PC-9 (cell line): ENCODE results near the gene MMP25. TPM values are rescaled to one million over a fixed set of nuclear protein-coding genes. Genes with fewer than 3 reads are reported as not detected.

Experiments used
- BruUV-seq: library from RNA; stranded (reverse); fragments of 400-500 nt; replicated peaks from 2 replicates; lab custom pipeline; 2021; lab: Mats Ljungman, UMichigan
- CTCF ChIA-PET: fragments of 300-600 bp; sonication (Branson Sonifier 250); formaldehyde crosslinking; loops from one replicate; lab custom pipeline; 2022; ENCODE audit warnings: antibody characterized with exemption; lab: Charles Lee
- POLR2A ChIA-PET: fragments of 300-600 bp; sonication (Branson Sonifier 250); formaldehyde crosslinking; loops from one replicate; lab custom pipeline; 2022; ENCODE audit warnings: antibody characterized with exemption; ENCODE audit not compliant: unreplicated experiment; lab: Charles Lee
- DNase-seq, 2 experiments: peaks; one replicate each; pipeline versions ENCODE4 v3.0.0 to v3.0.0-alpha.2; 2015 to 2022; ENCODE audit warnings: mixed read lengths in 1 of 2
- H2AFZ ChIP-seq: fragments of 200-600 bp; sonication (generic); 2 replicates; pipeline ENCODE4 v1.8.1; 2017; ENCODE audit warnings: antibody characterized with exemption
- H3F3A ChIP-seq: fragments of 200-600 bp; sonication (generic); 2 replicates; pipeline ENCODE4 v1.8.1; 2017; ENCODE audit warnings: antibody characterized with exemption, mild to moderate bottlenecking, low read depth; ENCODE audit not compliant: insufficient read depth
- H3K27ac ChIP-seq: fragments of 200-600 bp; sonication (generic); 2 replicates; pipeline ENCODE4 v1.6.1; 2016; ENCODE audit warnings: mixed run types
- H3K27me3 ChIP-seq: fragments of 200-600 bp; sonication (generic); 2 replicates; pipeline ENCODE4 v1.6.1; 2016; ENCODE audit warnings: low read depth, mixed run types; ENCODE audit not compliant: insufficient read depth
- H3K36me3 ChIP-seq: fragments of 200-600 bp; sonication (generic); 2 replicates; pipeline ENCODE4 v1.6.1; 2016; ENCODE audit warnings: low read depth, mixed run types
- H3K4me1 ChIP-seq: fragments of 200-600 bp; sonication (generic); replicated peaks from 2 replicates; pipeline ENCODE4 v1.6.1; 2016; ENCODE audit warnings: mixed run types; ENCODE audit not compliant: insufficient read depth
- H3K4me2 ChIP-seq: fragments of 200-600 bp; sonication (generic); 2 replicates; pipeline ENCODE4 v1.6.1; 2017; ENCODE audit warnings: mixed run types
- H3K4me3 ChIP-seq: fragments of 200-600 bp; sonication (generic); 2 replicates; pipeline ENCODE4 v1.6.1; 2016; ENCODE audit warnings: mixed run types
- H3K79me2 ChIP-seq: fragments of 200-600 bp; sonication (generic); 2 replicates; pipeline ENCODE4 v1.6.1; 2017; ENCODE audit warnings: low read depth, mixed run types
- H3K9me2 ChIP-seq: fragments of 200-600 bp; sonication (generic); 2 replicates; pipeline ENCODE4 v1.8.1; 2017; ENCODE audit warnings: mild to moderate bottlenecking; ENCODE audit not compliant: insufficient read depth
- H3K9me3 ChIP-seq: fragments of 200-600 bp; sonication (generic); 2 replicates; pipeline ENCODE4 v1.8.1; 2016; ENCODE audit warnings: low read depth; ENCODE audit not compliant: insufficient read depth
- H4K20me1 ChIP-seq: fragments of 200-600 bp; sonication (generic); 2 replicates; pipeline ENCODE4 v1.8.1; 2017; ENCODE audit not compliant: insufficient read depth
- EZH2 ChIP-seq: fragments of 200-600 bp; sonication (generic); IDR thresholded peaks from 2 replicates; pipeline ENCODE4 v1.8.0; 2017; ENCODE audit warnings: antibody characterized with exemption, low read depth
- intact Hi-C: fragments of 100-400 bp; cut with micrococcal nuclease; formaldehyde crosslinking; loops from one replicate; pipeline ENCODE4 v1.10.0; 2022; ENCODE audit not compliant: unreplicated experiment
- total RNA-seq: library from RNA; stranded (reverse); gene quantifications from 2 replicates; pipeline ENCODE4 v1.2.3, GENCODE V29; 2021
- TF ChIP-seq, protein P1 (sequence below): fragments of 200-600 bp; sonication (generic); conservative IDR thresholded peaks from 2 replicates; pipeline ENCODE4 v1.6.1; 2017; ENCODE audit warnings: mixed run types, antibody characterized with exemption, mild to moderate bottlenecking, moderate library complexity

The MMP25 gene
- total RNA-seq, 1 experiment from 2014 or later: 0.83 TPM

DNA sequence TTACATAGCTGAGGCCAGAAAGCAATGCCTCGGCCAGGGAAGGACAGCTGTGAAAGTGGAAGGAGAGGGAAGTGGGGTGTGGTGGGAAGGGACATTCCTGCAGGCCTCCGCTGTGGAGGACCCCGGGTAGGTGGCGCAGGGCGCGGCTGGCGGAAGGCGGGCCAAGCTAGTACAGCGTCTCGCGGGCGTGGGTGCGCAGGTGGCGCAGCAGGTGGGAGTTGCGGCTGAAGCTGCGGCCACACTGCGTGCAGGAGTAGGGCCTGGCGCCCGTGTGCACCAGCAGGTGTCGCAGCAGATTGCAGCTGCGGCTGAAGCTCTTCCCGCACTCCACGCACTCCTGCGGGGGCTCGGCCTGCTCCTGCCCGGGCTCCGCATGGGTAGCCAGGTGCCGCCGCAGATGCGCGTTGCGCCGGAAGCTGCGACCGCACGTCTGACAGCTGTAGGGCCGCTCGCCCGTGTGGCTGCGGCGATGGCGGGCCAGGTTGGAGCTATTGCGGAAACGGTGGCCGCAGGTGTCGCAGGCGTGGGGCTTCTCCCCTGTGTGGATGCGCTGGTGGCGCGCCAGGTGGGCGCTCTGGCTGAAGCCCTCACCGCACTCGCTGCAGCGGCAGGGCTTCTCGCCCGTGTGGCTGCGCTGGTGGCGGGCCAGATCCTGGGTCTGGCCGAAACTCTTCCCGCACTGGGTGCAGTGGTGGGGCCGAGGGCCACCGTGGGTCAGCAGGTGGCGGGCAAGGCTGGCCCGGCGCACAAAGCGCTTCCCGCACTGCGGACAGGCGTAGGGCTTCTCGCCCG lies 42.8 kb downstream of the MMP25 start:
- DNase-seq: no peak
- intact Hi-C loops: no loop called here
- TF ChIP-seq EZH2: no peak
- H3K9me2 ChIP-seq: no peaks in the 10 kb centered on the region
- H3K9me3 ChIP-seq: no peaks in the 10 kb centered on the region
- no peaks in the 10 kb centered on the region for H3K27me3 ChIP-seq
- H3K36me3 ChIP-seq: no peaks in the 10 kb centered on the region
- no peak overlapping the region for H3K4me3 ChIP-seq
- CTCF ChIA-PET: interaction anchor here (0.6 kb wide), 2 partner anchors 44 to 54 kb away, joined by 3 to 7 read pairs; no protein-coding TSS in a partner anchor
- no peak overlapping the region for H3K27ac ChIP-seq
- BruUV-seq: no TSS peak
- no peaks in the 10 kb centered on the region for H3F3A ChIP-seq
- no peaks in the 10 kb centered on the region for H3K79me2 ChIP-seq
- no peak overlapping the region for H2AFZ ChIP-seq
- no peak overlapping the region for H3K4me2 ChIP-seq
- no peaks in the 10 kb centered on the region for H4K20me1 ChIP-seq
- POLR2A ChIA-PET: interaction anchor here (0.6 kb wide), 1 partner anchor 397 kb away, joined by 4 read pairs; no protein-coding TSS in a partner anchor
- H3K4me1 ChIP-seq: no peaks in the 10 kb centered on the region

DNA sequence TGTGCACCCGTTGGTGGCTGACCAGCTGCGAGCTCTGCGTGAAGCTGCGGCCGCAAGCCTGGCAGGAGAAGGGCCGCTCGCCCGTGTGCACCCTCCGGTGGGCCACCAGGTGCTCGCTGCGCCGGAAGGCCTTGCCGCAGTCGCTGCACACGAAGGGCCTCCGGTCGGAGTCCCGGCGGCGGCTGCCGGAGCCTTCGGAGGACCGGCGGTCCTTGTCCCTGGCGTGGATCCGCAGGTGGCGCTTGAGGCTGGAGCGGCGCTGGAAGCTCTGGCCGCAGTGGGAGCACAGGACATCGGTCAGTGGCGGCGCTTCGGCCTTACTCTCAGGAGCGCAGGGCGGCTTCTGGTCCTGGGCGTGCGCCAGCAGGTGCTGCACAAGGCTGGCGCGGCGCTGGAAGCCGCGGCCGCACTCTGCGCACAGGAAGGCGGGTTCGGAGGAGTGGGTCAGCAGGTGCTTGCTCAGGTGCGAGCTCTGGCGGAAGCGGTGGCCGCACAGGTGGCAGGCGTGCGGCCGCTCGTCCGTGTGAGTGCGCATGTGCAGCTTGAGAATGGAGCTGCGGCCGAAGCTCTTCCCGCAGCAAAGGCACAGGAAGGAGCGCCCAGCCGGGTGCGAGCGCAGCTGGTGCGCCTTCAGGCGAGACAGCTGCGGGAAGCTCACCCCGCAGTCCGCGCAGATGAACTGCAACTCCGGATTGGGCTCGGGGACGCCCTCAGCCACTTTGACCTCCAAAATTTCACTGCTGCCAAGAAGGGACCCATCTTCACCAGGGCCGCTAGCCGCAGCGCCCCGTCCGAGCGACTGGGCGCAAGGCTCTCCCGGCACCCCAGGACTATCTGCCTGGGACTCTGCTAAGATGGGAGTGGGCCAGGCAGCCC lies 43.6 kb downstream of the MMP25 start:
- H3F3A ChIP-seq: no peaks in the 10 kb centered on the region
- H3K9me2 ChIP-seq: no peaks in the 10 kb centered on the region
- no peaks in the 10 kb centered on the region for H3K27me3 ChIP-seq
- DNase-seq: no peak
- intact Hi-C loops: no loop called here
- H3K4me1 ChIP-seq: no peaks in the 10 kb centered on the region
- H4K20me1 ChIP-seq: no peaks in the 10 kb centered on the region
- no peaks in the 10 kb centered on the region for H3K79me2 ChIP-seq
- no TSS peak for BruUV-seq
- no peak overlapping the region for H2AFZ ChIP-seq
- TF ChIP-seq EZH2: no peak
- TF ChIP-seq, protein P1, sequence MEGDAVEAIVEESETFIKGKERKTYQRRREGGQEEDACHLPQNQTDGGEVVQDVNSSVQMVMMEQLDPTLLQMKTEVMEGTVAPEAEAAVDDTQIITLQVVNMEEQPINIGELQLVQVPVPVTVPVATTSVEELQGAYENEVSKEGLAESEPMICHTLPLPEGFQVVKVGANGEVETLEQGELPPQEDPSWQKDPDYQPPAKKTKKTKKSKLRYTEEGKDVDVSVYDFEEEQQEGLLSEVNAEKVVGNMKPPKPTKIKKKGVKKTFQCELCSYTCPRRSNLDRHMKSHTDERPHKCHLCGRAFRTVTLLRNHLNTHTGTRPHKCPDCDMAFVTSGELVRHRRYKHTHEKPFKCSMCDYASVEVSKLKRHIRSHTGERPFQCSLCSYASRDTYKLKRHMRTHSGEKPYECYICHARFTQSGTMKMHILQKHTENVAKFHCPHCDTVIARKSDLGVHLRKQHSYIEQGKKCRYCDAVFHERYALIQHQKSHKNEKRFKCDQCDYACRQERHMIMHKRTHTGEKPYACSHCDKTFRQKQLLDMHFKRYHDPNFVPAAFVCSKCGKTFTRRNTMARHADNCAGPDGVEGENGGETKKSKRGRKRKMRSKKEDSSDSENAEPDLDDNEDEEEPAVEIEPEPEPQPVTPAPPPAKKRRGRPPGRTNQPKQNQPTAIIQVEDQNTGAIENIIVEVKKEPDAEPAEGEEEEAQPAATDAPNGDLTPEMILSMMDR: no peak
- H3K4me3 ChIP-seq: no peak overlapping the region
- no peaks in the 10 kb centered on the region for H3K9me3 ChIP-seq
- H3K36me3 ChIP-seq: no peaks in the 10 kb centered on the region
- H3K4me2 ChIP-seq: no peak overlapping the region
- POLR2A ChIA-PET: no interaction called here
- CTCF ChIA-PET: no interaction called here
- no peak overlapping the region for H3K27ac ChIP-seq

DNA sequence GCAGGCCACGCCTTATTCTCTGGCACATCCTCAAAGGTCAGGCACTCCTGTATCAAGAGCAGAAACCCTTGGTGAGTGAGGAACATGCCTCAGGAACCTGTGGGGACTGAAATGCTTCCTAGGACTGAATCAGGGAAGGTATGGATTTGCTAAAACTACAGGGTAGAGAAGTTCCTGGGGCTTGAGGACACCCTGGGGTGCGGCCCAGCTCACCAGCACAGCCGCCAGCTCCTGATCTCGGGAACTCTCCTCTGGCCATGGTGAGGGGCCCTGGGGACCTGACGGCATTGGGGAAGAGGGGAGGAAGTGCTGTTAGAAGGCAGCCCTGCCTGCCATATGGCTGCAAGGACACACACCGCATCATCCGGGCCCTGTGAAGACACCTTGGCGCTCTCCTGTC lies 45.2 kb downstream of the MMP25 start:
- H2AFZ ChIP-seq: no peak overlapping the region
- no peaks in the 10 kb centered on the region for H4K20me1 ChIP-seq
- TF ChIP-seq, protein P1: no peak
- no peak for TF ChIP-seq EZH2
- H3K27me3 ChIP-seq: no peaks in the 10 kb centered on the region
- intact Hi-C loops: no loop called here
- H3K9me2 ChIP-seq: no peaks in the 10 kb centered on the region
- H3K79me2 ChIP-seq: no peaks in the 10 kb centered on the region
- peaks cover 5% of the 10 kb centered on the region; the same call in 1 of the 2 replicates for H3K4me1 ChIP-seq
- BruUV-seq: no TSS peak
- no peaks in the 10 kb centered on the region; the same call in 1 of the 2 replicates for H3F3A ChIP-seq
- ChIA-PET CTCF (no interaction called here), POLR2A (interaction anchor here (0.6 kb wide), 1 partner anchor 43 kb away, joined by 5 read pairs; the partner anchor contains the start of gene ZNF213)
- H3K27ac ChIP-seq: no peak overlapping the region
- no peaks in the 10 kb centered on the region for H3K9me3 ChIP-seq
- H3K4me3 ChIP-seq: no peak overlapping the region
- H3K36me3 ChIP-seq: no peaks in the 10 kb centered on the region
- DNase-seq: no peak
- H3K4me2 ChIP-seq: no peak overlapping the region
